ENCODE results near the gene ANP32B.
"Not testable (repeated sequence)": the region's sequence is repeated elsewhere in the genome, so short reads cannot be mapped to it uniquely, and the experiment has no call there.

ANP32B gene

GRCh38 chr9:98017306-98017705 is 34.2 kb downstream of the ANP32B start:
- H3K4me3 Mint-ChIP-seq = no peak overlapping the region
- H3K36me3 Mint-ChIP-seq (ENCODE audit: low read depth) = peaks cover 66% of the 10 kb centered on the region
- no peaks in the 10 kb centered on the region for H3K9me3 Mint-ChIP-seq
- H3K4me1 Mint-ChIP-seq = no peaks in the 10 kb centered on the region
- no peaks in the 10 kb centered on the region for H3K27me3 Mint-ChIP-seq (ENCODE audit: low read depth)
- no peak for TF ChIP-seq CTCF (IDR thresholded peaks at IDR 0.05; ENCODE audit: unreplicated experiment in 3 of 3)
- no peak overlapping the region for H3K27ac Mint-ChIP-seq

GRCh38 chr9:98018347-98018746 is 35.2 kb downstream of the ANP32B start:
- Mint-ChIP-seq H3K4me1 (no peaks in the 10 kb centered on the region), H3K27ac (no peak overlapping the region), H3K27me3 (ENCODE audit: low read depth) (no peaks in the 10 kb centered on the region), H3K4me3 (no peak overlapping the region), H3K36me3 (ENCODE audit: low read depth) (peaks cover 59% of the 10 kb centered on the region), H3K9me3 (no peaks in the 10 kb centered on the region)
- TF ChIP-seq CTCF (IDR thresholded peaks at IDR 0.05; ENCODE audit: unreplicated experiment in 3 of 3) = no peak

GRCh38 chr9:98019098-98019497 is 36.0 kb downstream of the ANP32B start:
- Mint-ChIP-seq H3K9me3 (no peaks in the 10 kb centered on the region), H3K27ac (no peak overlapping the region), H3K36me3 (ENCODE audit: low read depth) (peaks cover 53% of the 10 kb centered on the region), H3K27me3 (ENCODE audit: low read depth) (no peaks in the 10 kb centered on the region), H3K4me3 (no peak overlapping the region), H3K4me1 (no peaks in the 10 kb centered on the region)
- no peak for TF ChIP-seq CTCF (IDR thresholded peaks at IDR 0.05; ENCODE audit: unreplicated experiment in 3 of 3)

GRCh38 chr9:98019869-98020268 is 36.7 kb downstream of the ANP32B start:
- not testable (repeated sequence) for H3K4me1 Mint-ChIP-seq; H3K4me3 Mint-ChIP-seq; H3K27ac Mint-ChIP-seq; H3K9me3 Mint-ChIP-seq; H3K27me3 Mint-ChIP-seq (ENCODE audit: low read depth)
- H3K36me3 Mint-ChIP-seq (ENCODE audit: low read depth) = peaks cover 47% of the 10 kb centered on the region

- H3K27ac Mint-ChIP-seq = no peak overlapping the region
- H3K27me3 Mint-ChIP-seq (ENCODE audit: low read depth) = no peaks in the 10 kb centered on the region
- no peak for TF ChIP-seq CTCF (IDR thresholded peaks at IDR 0.05; ENCODE audit: unreplicated experiment in 3 of 3)
- no peaks in the 10 kb centered on the region for H3K9me3 Mint-ChIP-seq
- H3K4me1 Mint-ChIP-seq = no peaks in the 10 kb centered on the region
- H3K36me3 Mint-ChIP-seq (ENCODE audit: low read depth) = peaks cover 40% of the 10 kb centered on the region
- no peak overlapping the region for H3K4me3 Mint-ChIP-seq
These were observed 37.5 kb downstream of the ANP32B start for GRCh38 chr9:98020476-98021145.

GRCh38 chr9:98021306-98022040 is 38.3 kb downstream of the ANP32B start:
- Mint-ChIP-seq H3K4me1 (no peaks in the 10 kb centered on the region), H3K36me3 (ENCODE audit: low read depth) (peaks cover 32% of the 10 kb centered on the region)

More at GRCh38 chr9:98021306-98022040, 38.3 kb downstream of the ANP32B start:
- Mint-ChIP-seq H3K27me3 (ENCODE audit: low read depth) (no peaks in the 10 kb centered on the region), H3K9me3 (no peaks in the 10 kb centered on the region), H3K4me3 (no peak overlapping the region), H3K27ac (no peak overlapping the region)
- no peak for TF ChIP-seq CTCF (IDR thresholded peaks at IDR 0.05; ENCODE audit: unreplicated experiment in 3 of 3)
